Gastrocnemius medialis (tissue), 4 donors: ENCODE measurements around the gene SARS1. TPM values are rescaled to one million over a fixed set of nuclear protein-coding genes. Genes with fewer than 3 reads are reported as not detected.

Experiments used
- ATAC-seq, 2 donors: fragments of 150-250 bp; one replicate each; pipeline ENCODE4 v1.9.1; 2016
- DNase-seq, 2 donors: peaks; one replicate each; pipeline ENCODE4 v3.0.0-alpha.2; 2019
- H3K27ac ChIP-seq, 4 donors: fragments of 200-600 bp; sonication (generic); 1 replicate in 1 of 4; 2 replicates in 3 of 4; pipeline ENCODE4 v1.5.1; 2016 to 2018; ENCODE audit warnings: mild to moderate bottlenecking in 2 of 4, moderate library complexity in 1 of 4
- H3K27me3 ChIP-seq, 3 donors: fragments of 200-600 bp; sonication (generic) in 2 of 3; 1 replicate in 1 of 3; 2 replicates in 2 of 3; pipeline versions ENCODE4 v1.5.1 to v1.6.0; 2016 to 2019; ENCODE audit warnings: mild to moderate bottlenecking in 1 of 3, moderate library complexity in 1 of 3
- H3K36me3 ChIP-seq, 2 donors: fragments of 200-600 bp; sonication (generic) in 1 of 2; one replicate each; pipeline ENCODE4 v1.5.1; 2017 to 2018
- H3K4me1 ChIP-seq, 2 donors: fragments of 200-600 bp; sonication (generic) in 1 of 2; one replicate each; pipeline ENCODE4 v1.5.1; 2016 to 2017; ENCODE audit warnings: mild to moderate bottlenecking in 2 of 2
- H3K4me3 ChIP-seq, 4 donors: fragments of 200-600 bp; sonication (generic) in 3 of 4; 1 replicate in 1 of 4; 2 replicates in 3 of 4; pipeline ENCODE4 v1.5.1; 2016 to 2019; ENCODE audit warnings: mild to moderate bottlenecking in 2 of 4
- H3K9me3 ChIP-seq, 3 donors: fragments of 200-600 bp; sonication (generic) in 2 of 3; 1 replicate in 1 of 3; 2 replicates in 2 of 3; pipeline ENCODE4 v1.5.1; 2016 to 2019
- CTCF ChIP-seq, 5 experiments: fragments of 450-650 bp in 3 of 5; fragments of 200-600 bp in 2 of 5; sonication (generic) in 2 of 5; IDR thresholded peaks in 4 of 5; conservative IDR thresholded peaks in 1 of 5; 1 replicate in 4 of 5; 2 replicates in 1 of 5; pipeline ENCODE4 v1.5.1; 2016 to 2019; ENCODE audit warnings: antibody characterized with exemption in 5 of 5, mild to moderate bottlenecking in 3 of 5, moderate library complexity in 3 of 5
- POLR2A ChIP-seq, 2 donors: fragments of 450-650 bp; IDR thresholded peaks; one replicate each; pipeline ENCODE4 v1.6.1; 2017; ENCODE audit warnings: antibody characterized with exemption in 2 of 2, mild to moderate bottlenecking in 2 of 2, moderate library complexity in 2 of 2
- in situ Hi-C, 4 donors: fragments of 200-750 bp; cut with MboI; loops; one replicate each; pipeline versions ENCODE4 v1.15.0 to v1.8.0; 2017; ENCODE audit warnings: low sequenced_read_pairs in 4 of 4
- intact Hi-C: fragments of 100-400 bp; cut with DNase I; formaldehyde crosslinking; loops from one replicate; pipeline ENCODE4 v1.15.1; 2023; ENCODE audit warnings: low total_unique reads
- total RNA-seq, 4 donors: library from RNA; depleted of rRNA; stranded (reverse); fragments of >200 nt; gene quantifications; one replicate each; pipeline versions ENCODE4 v1.1.0 to v1.2.3, GENCODE V29; 2016

Gene SARS1
- total RNA-seq, 4 donors from 2014 or later = 97.6 to 116 (median 98.7) TPM

DNA sequence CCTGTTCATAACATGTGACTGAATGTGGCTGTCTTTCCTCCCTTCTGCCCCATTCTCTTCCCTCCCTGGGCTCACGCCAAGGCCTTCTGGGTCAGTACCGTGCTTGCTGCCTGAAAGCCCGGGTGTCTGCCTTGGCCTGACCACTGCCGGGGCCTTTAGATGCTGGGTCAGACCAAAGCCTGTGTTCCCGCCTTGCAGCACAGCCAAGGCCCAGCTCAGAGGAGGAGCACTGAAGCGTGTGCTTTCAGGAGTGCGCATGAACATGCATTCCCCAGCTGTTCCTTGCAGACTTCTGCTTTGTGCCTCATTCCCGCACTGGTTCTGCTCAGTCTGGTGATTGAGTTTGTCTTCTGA, 27.0 kb upstream of the SARS1 start:
- Histone ChIP-seq H3K9me3 (no peaks in the 10 kb centered on the region), H3K4me1 (no peaks in the 10 kb centered on the region), H3K4me3 (no peak overlapping the region), H3K27ac (no peak overlapping the region), H3K27me3 (no peaks in the 10 kb centered on the region), H3K36me3 (no peaks in the 10 kb centered on the region)
- intact Hi-C loops (no loop called here), in situ Hi-C loops (no loop called here)
- no peak for DNase-seq
- no peak for ATAC-seq
- TF ChIP-seq CTCF (IDR thresholded peaks at IDR 0.05 in 4 of 5, conservative IDR thresholded peaks at IDR 0.05 in 1 of 5) (no peak), POLR2A (IDR thresholded peaks at IDR 0.05) (no peak)

- no peak overlapping the region for H3K27ac ChIP-seq
- H3K4me3 ChIP-seq = no peak overlapping the region
- DNase-seq (no peak), ATAC-seq (no peak)
- intact Hi-C loops (no loop called here), in situ Hi-C loops (no loop called here)
- H3K4me1 ChIP-seq = no peaks in the 10 kb centered on the region
- H3K27me3 ChIP-seq = no peaks in the 10 kb centered on the region
- no peaks in the 10 kb centered on the region for H3K36me3 ChIP-seq
- TF ChIP-seq POLR2A (IDR thresholded peaks at IDR 0.05) (no peak), CTCF (IDR thresholded peaks at IDR 0.05 in 4 of 5, conservative IDR thresholded peaks at IDR 0.05 in 1 of 5) (no peak)
- H3K9me3 ChIP-seq = no peaks in the 10 kb centered on the region
Observed at GRCh38 chr1:109187127-109187526, 26.6 kb upstream of the SARS1 start.

GRCh38 chr1:109188200-109188599, 25.5 kb upstream of the SARS1 start:
- Histone ChIP-seq H3K27me3 (no peaks in the 10 kb centered on the region), H3K4me1 (no peaks in the 10 kb centered on the region), H3K36me3 (no peaks in the 10 kb centered on the region), H3K9me3 (no peaks in the 10 kb centered on the region), H3K4me3 (no peak overlapping the region), H3K27ac (no peak overlapping the region)
- TF ChIP-seq POLR2A (IDR thresholded peaks at IDR 0.05) (no peak), CTCF (IDR thresholded peaks at IDR 0.05 in 4 of 5, conservative IDR thresholded peaks at IDR 0.05 in 1 of 5) (no peak)
- ATAC-seq = no peak
- intact Hi-C loops (no loop called here), in situ Hi-C loops (no loop called here)
- DNase-seq = no peak

GRCh38 chr1:109188781-109189180, 24.9 kb upstream of the SARS1 start:
- Histone ChIP-seq H3K27me3 (no peaks in the 10 kb centered on the region), H3K27ac (no peak overlapping the region), H3K4me3 (no peak overlapping the region), H3K4me1 (no peaks in the 10 kb centered on the region), H3K9me3 (no peaks in the 10 kb centered on the region), H3K36me3 (no peaks in the 10 kb centered on the region)
- no peak for ATAC-seq
- TF ChIP-seq CTCF (IDR thresholded peaks at IDR 0.05 in 4 of 5, conservative IDR thresholded peaks at IDR 0.05 in 1 of 5) (no peak), POLR2A (IDR thresholded peaks at IDR 0.05) (no peak)
- intact Hi-C loops = no loop called here
- in situ Hi-C loops = no loop called here
- no peak for DNase-seq

GRCh38 chr1:109190189-109190588, 23.5 kb upstream of the SARS1 start:
- DNase-seq (no peak), ATAC-seq (no peak)
- intact Hi-C loops (loop anchor here (5.0 kb wide), 1 partner anchor 78 kb away; the partner anchor contains the start of gene ELAPOR1), in situ Hi-C loops (loop anchor here in 1 of 4 donors (10.0 kb wide), 1 partner anchor 75 kb away; the partner anchor contains the start of gene ELAPOR1)
- Histone ChIP-seq H3K27me3 (no peaks in the 10 kb centered on the region), H3K27ac (no peak overlapping the region), H3K36me3 (no peaks in the 10 kb centered on the region), H3K4me1 (no peaks in the 10 kb centered on the region), H3K4me3 (no peak overlapping the region), H3K9me3 (no peaks in the 10 kb centered on the region)
- TF ChIP-seq POLR2A (IDR thresholded peaks at IDR 0.05) (no peak), CTCF (IDR thresholded peaks at IDR 0.05 in 4 of 5, conservative IDR thresholded peaks at IDR 0.05 in 1 of 5) (no peak)
